Hindlimb muscle (tissue), 1 donor: ENCODE measurements around the gene PIRT. TPM values are rescaled to one million over a fixed set of nuclear protein-coding genes. Genes with fewer than 3 reads are reported as not detected.

Source experiments
- DNase-seq: peaks from one replicate; pipeline ENCODE4 v3.0.0-alpha.2; 2013
- polyA plus RNA-seq: library from polyadenylated mRNA; unstranded; fragments of 120-200 nt; gene quantifications from one replicate; pipeline ENCODE4 v1.2.1, GENCODE V29; 2013; ENCODE audit not compliant: insufficient read length

PIRT gene
- polyA plus RNA-seq, 1 donor, result not detected

GRCh38 chr17:10787306-10788045 is 50.4 kb downstream of the PIRT start:
- no peak for DNase-seq

GRCh38 chr17:10785295-10785694 is 52.6 kb downstream of the PIRT start:
- no peak for DNase-seq

GRCh38 chr17:10779609-10780008 is 58.3 kb downstream of the PIRT start:
- no peak for DNase-seq

- no peak for DNase-seq
These were observed 60.0 kb downstream of the PIRT start for GRCh38 chr17:10777890-10778289.

- no peak for DNase-seq
These were observed 60.6 kb downstream of the PIRT start for GRCh38 chr17:10777131-10777807.

GRCh38 chr17:10776381-10776780 is 61.5 kb downstream of the PIRT start:
- no peak for DNase-seq

- DNase-seq, result no peak
These were observed 62.0 kb downstream of the PIRT start for GRCh38 chr17:10775740-10776356.

- DNase-seq, result no peak
These were observed 62.8 kb downstream of the PIRT start for GRCh38 chr17:10775058-10775457.

GRCh38 chr17:10773391-10773790 is 64.5 kb downstream of the PIRT start:
- DNase-seq, result peak; percentile 34

Other genes starting within 250 kb of the PIRT start
- 16,698 TPM for gene MYH3, start 180.8 kb downstream of the PIRT start, polyA plus RNA-seq
- gene SCO1, start 140.6 kb downstream of the PIRT start, polyA plus RNA-seq, result 26.0 TPM
- 18.2 TPM for gene ADPRM, start 140.5 kb downstream of the PIRT start, polyA plus RNA-seq
- gene TMEM220, start 108.1 kb downstream of the PIRT start, polyA plus RNA-seq, result 11.3 TPM
- gene TMEM238L, start 34.0 kb downstream of the PIRT start, polyA plus RNA-seq, result 0.13 TPM